ENCODE results near the gene PIGH.

DNA sequence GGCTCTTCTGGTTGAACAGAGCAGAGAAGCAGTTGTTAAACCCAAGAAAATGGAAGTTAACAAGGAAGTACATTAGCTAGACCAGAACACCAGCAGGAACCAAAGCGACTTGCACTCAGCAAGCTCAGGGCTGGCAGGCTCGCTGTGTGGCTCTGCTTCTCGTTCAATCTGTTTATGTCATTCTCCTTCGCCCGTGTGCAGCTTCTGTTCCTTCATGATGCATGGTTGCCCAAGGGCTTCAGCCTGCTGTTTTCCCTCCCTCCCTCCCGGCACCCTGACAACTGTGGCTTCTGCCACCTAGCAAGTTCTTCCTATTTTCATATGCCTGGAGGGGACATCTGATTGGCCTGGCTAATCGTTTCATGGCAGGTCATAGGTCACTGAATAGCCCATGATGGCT, 25.3 kb downstream of the PIGH start:
- no peak for TF ChIP-seq SIN3A (IDR thresholded peaks at IDR 0.05; ENCODE audit: borderline replicate concordance, low read depth, low read length)
- TF ChIP-seq, protein P1, sequence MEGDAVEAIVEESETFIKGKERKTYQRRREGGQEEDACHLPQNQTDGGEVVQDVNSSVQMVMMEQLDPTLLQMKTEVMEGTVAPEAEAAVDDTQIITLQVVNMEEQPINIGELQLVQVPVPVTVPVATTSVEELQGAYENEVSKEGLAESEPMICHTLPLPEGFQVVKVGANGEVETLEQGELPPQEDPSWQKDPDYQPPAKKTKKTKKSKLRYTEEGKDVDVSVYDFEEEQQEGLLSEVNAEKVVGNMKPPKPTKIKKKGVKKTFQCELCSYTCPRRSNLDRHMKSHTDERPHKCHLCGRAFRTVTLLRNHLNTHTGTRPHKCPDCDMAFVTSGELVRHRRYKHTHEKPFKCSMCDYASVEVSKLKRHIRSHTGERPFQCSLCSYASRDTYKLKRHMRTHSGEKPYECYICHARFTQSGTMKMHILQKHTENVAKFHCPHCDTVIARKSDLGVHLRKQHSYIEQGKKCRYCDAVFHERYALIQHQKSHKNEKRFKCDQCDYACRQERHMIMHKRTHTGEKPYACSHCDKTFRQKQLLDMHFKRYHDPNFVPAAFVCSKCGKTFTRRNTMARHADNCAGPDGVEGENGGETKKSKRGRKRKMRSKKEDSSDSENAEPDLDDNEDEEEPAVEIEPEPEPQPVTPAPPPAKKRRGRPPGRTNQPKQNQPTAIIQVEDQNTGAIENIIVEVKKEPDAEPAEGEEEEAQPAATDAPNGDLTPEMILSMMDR (IDR thresholded peaks at IDR 0.05) = no peak
- no peak for TF ChIP-seq GABPA (IDR thresholded peaks at IDR 0.05; ENCODE audit: low read depth)
- no peak for TF ChIP-seq TAF1 (IDR thresholded peaks at IDR 0.05; ENCODE audit: borderline replicate concordance, low read depth, low read length)
- no peak for TF ChIP-seq CHD2 (IDR thresholded peaks at IDR 0.05; ENCODE audit: low read length, partially characterized antibody)
- no peak for TF ChIP-seq FOSL2 (IDR thresholded peaks at IDR 0.05; ENCODE audit: borderline replicate concordance, low read depth)
- TF ChIP-seq, protein P2, sequence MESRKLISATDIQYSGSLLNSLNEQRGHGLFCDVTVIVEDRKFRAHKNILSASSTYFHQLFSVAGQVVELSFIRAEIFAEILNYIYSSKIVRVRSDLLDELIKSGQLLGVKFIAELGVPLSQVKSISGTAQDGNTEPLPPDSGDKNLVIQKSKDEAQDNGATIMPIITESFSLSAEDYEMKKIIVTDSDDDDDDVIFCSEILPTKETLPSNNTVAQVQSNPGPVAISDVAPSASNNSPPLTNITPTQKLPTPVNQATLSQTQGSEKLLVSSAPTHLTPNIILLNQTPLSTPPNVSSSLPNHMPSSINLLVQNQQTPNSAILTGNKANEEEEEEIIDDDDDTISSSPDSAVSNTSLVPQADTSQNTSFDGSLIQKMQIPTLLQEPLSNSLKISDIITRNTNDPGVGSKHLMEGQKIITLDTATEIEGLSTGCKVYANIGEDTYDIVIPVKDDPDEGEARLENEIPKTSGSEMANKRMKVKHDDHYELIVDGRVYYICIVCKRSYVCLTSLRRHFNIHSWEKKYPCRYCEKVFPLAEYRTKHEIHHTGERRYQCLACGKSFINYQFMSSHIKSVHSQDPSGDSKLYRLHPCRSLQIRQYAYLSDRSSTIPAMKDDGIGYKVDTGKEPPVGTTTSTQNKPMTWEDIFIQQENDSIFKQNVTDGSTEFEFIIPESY (IDR thresholded peaks at IDR 0.05; ENCODE audit: borderline replicate concordance, low read depth) = no peak
- TF ChIP-seq JUND (IDR thresholded peaks at IDR 0.05) = no peak
- no peak for TF ChIP-seq YY1 (IDR thresholded peaks at IDR 0.05; ENCODE audit: low read depth)
- TF ChIP-seq EZH2phosphoT487 (IDR thresholded peaks at IDR 0.05; ENCODE audit: borderline replicate concordance, low read depth) = no peak
